HCT116 (cell line): ENCODE data around the gene DCAF6. TPM values are rescaled to one million over a fixed set of nuclear protein-coding genes. Genes with fewer than 3 reads are reported as not detected.

ENCODE experiments used
- ATAC-seq: fragments of 200-7000 bp; cut with Tn5 transposase; 2 replicates; pipeline ENCODE4 v1.9.1; 2020; ENCODE audit warnings: mild to moderate bottlenecking, moderate library complexity
- BruUV-seq: library from RNA; stranded (reverse); fragments of 400-500 nt; replicated peaks from 2 replicates; lab custom pipeline; 2021; lab: Mats Ljungman, UMichigan
- CTCF ChIA-PET: fragments of 300-600 bp; sonication (Branson Sonifier 250); formaldehyde crosslinking; loops from one replicate; lab custom pipeline; 2021; ENCODE audit warnings: antibody characterized with exemption; lab: Charles Lee
- POLR2A ChIA-PET: fragments of 300-600, 350-600 bp; sonication (Branson Sonifier 250); formaldehyde crosslinking; loops from one replicate; lab custom pipeline; 2021; ENCODE audit warnings: antibody characterized with exemption; lab: Charles Lee
- RAD21 ChIA-PET, 2 experiments: fragments of 300-600 bp; sonication (Branson Sonifier 250); formaldehyde crosslinking; loops; one replicate each; lab custom pipeline; 2023; ENCODE audit warnings: low total read pairs in 2 of 2; ENCODE audit not compliant: uncharacterized antibody in 2 of 2, unreplicated experiment in 2 of 2, low non-redundant PET in 1 of 2; lab: Charles Lee
- DNase-seq: peaks from one replicate; pipeline ENCODE4 v3.0.0-alpha.2; 2010; ENCODE audit warnings: low read depth, low spot score
- H2AFZ ChIP-seq: fragments of 200-600 bp; shearing (Covaris generic), sonication (generic); 2 replicates; pipeline ENCODE4 v1.6.1; 2017; ENCODE audit warnings: low read depth, mixed run types, mixed read lengths, antibody characterized with exemption, low read length; ENCODE audit not compliant: poor library complexity, severe bottlenecking
- H3K27ac ChIP-seq: 2 replicates; pipeline ENCODE4 v1.5.1; 2012; ENCODE audit warnings: low read depth, low read length
- H3K27me3 ChIP-seq: fragments of 200-600 bp; sonication (generic); 2 replicates; pipeline ENCODE4 v1.6.1; 2016; ENCODE audit warnings: mixed run types, low read length, mixed read lengths; ENCODE audit not compliant: insufficient read depth
- H3K36me3 ChIP-seq, 2 experiments: fragments of 200-500 bp in 1 of 2; fragments of 200-600 bp in 1 of 2; sonication (Bioruptor generic) in 1 of 2; sonication (generic) in 1 of 2; 2 replicates each; pipeline versions ENCODE4 v1.5.1 to v1.6.1; 2014 to 2016; ENCODE audit warnings: low read length in 2 of 2, inconsistent platforms in 1 of 2, mixed read lengths in 1 of 2, mixed run types in 1 of 2; ENCODE audit not compliant: insufficient read depth in 2 of 2, control insufficient read depth in 1 of 2
- H3K4me1 ChIP-seq, 2 experiments: fragments of 200-600 bp in 1 of 2; sonication (generic) in 1 of 2; 2 replicates each; pipeline versions ENCODE4 v1.5.1 to v1.6.1; 2012 to 2017; ENCODE audit warnings: low read length in 2 of 2, inconsistent platforms in 1 of 2, mild to moderate bottlenecking in 1 of 2, mixed read lengths in 1 of 2, mixed run types in 1 of 2, moderate library complexity in 1 of 2; ENCODE audit not compliant: insufficient read depth in 2 of 2, control insufficient read depth in 1 of 2
- H3K4me2 ChIP-seq: fragments of 200-600 bp; sonication (generic); 2 replicates; pipeline ENCODE4 v1.6.1; 2017; ENCODE audit warnings: mixed run types, low read length, mixed read lengths
- H3K4me3 ChIP-seq, 2 experiments: fragments of 200-600 bp in 1 of 2; sonication (generic) in 1 of 2; replicated peaks in 1 of 2; 2 replicates each; pipeline ENCODE4 v1.5.1; 2011 to 2016; ENCODE audit warnings: low read length in 2 of 2, control low read depth in 1 of 2, low read depth in 1 of 2, mild to moderate bottlenecking in 1 of 2, mixed read lengths in 1 of 2, mixed run types in 1 of 2
- H3K79me2 ChIP-seq: fragments of 200-600 bp; sonication (generic); 2 replicates; pipeline ENCODE4 v1.6.1; 2017; ENCODE audit warnings: mild to moderate bottlenecking, mixed run types, low read length, moderate library complexity, mixed read lengths; ENCODE audit not compliant: insufficient read depth
- H3K9ac ChIP-seq: fragments of 200-600 bp; sonication (generic); 2 replicates; pipeline ENCODE4 v1.6.1; 2016; ENCODE audit warnings: low read length, mixed read lengths
- H3K9me2 ChIP-seq: fragments of 200-600 bp; sonication (generic), shearing (Covaris generic); 2 replicates; pipeline ENCODE4 v1.6.1; 2017; ENCODE audit warnings: mixed run types, mild to moderate bottlenecking, moderate library complexity; ENCODE audit not compliant: insufficient read depth
- H3K9me3 ChIP-seq, 2 experiments: fragments of 200-500 bp in 1 of 2; fragments of 200-600 bp in 1 of 2; sonication (Bioruptor generic) in 1 of 2; sonication (generic) in 1 of 2; 2 replicates each; pipeline ENCODE4 v1.6.1; 2014 to 2017; ENCODE audit warnings: low read length in 2 of 2, mixed read lengths in 2 of 2, inconsistent platforms in 1 of 2, low read depth in 1 of 2, mild to moderate bottlenecking in 1 of 2, mixed run types in 1 of 2, moderate library complexity in 1 of 2; ENCODE audit not compliant: control insufficient read depth in 1 of 2, insufficient read depth in 1 of 2
- H4K20me1 ChIP-seq: fragments of 200-600 bp; sonication (generic), shearing (Covaris generic); 2 replicates; pipeline ENCODE4 v1.6.1; 2017; ENCODE audit warnings: mixed run types, mild to moderate bottlenecking, moderate library complexity; ENCODE audit not compliant: insufficient read depth
- ATF3 ChIP-seq: IDR thresholded peaks from 2 replicates; pipeline ENCODE4 v1.6.1; 2012
- CBX3 ChIP-seq: IDR thresholded peaks from 2 replicates; pipeline ENCODE4 v1.6.1; 2012; ENCODE audit warnings: low read depth
- CEBPB ChIP-seq: IDR thresholded peaks from 2 replicates; pipeline ENCODE4 v1.6.1; 2012; ENCODE audit warnings: low read depth
- EZH2 ChIP-seq: fragments of 200-600 bp; sonication (generic); IDR thresholded peaks from 2 replicates; pipeline ENCODE4 v1.6.1; 2017; ENCODE audit warnings: antibody characterized with exemption, mixed run types
- EZH2phosphoT487 ChIP-seq: fragments of 200-600 bp; IDR thresholded peaks from 2 replicates; pipeline ENCODE4 v1.6.1; 2018; ENCODE audit warnings: antibody characterized with exemption, borderline replicate concordance
- MAX ChIP-seq: IDR thresholded peaks from 2 replicates; pipeline ENCODE4 v1.6.1; 2012
- POLR2AphosphoS5 ChIP-seq: IDR thresholded peaks from 2 replicates; pipeline ENCODE4 v1.6.1; 2011; ENCODE audit warnings: mild to moderate bottlenecking, low read depth, low read length, moderate library complexity
- RAD21 ChIP-seq: IDR thresholded peaks from 2 replicates; pipeline ENCODE4 v1.6.1; 2012; ENCODE audit warnings: low read depth, mild to moderate bottlenecking
- REST ChIP-seq: IDR thresholded peaks from 2 replicates; pipeline ENCODE4 v1.6.1; 2012; ENCODE audit warnings: low read depth
- SIN3A ChIP-seq: IDR thresholded peaks from 2 replicates; pipeline ENCODE4 v1.6.1; 2012; ENCODE audit warnings: low read depth
- SP1 ChIP-seq: IDR thresholded peaks from 2 replicates; pipeline ENCODE4 v1.6.1; 2012; ENCODE audit warnings: low read depth
- TCF7L2 ChIP-seq: IDR thresholded peaks from 2 replicates; pipeline ENCODE4 v1.7.0; 2011; ENCODE audit warnings: borderline replicate concordance, inconsistent platforms; ENCODE audit not compliant: insufficient read depth, insufficient read length; ENCODE audit errors: extremely low read depth
- YY1 ChIP-seq: IDR thresholded peaks from 2 replicates; pipeline ENCODE4 v1.6.1; 2011; ENCODE audit warnings: low read length, low read depth, moderate library complexity, mild to moderate bottlenecking; ENCODE audit not compliant: insufficient replicate concordance; ENCODE audit errors: extremely low read depth
- ZBTB33 ChIP-seq: IDR thresholded peaks from 2 replicates; pipeline ENCODE4 v1.6.1; 2011; ENCODE audit warnings: mild to moderate bottlenecking, low read length, moderate library complexity; ENCODE audit not compliant: insufficient replicate concordance; ENCODE audit errors: extremely low read depth
- ZFX ChIP-seq: fragments of 450-650 bp; IDR thresholded peaks from 2 replicates; pipeline ENCODE4 v1.6.1; 2017
- ZNF274 ChIP-seq: fragments of 200-500 bp; sonication (Bioruptor generic); IDR thresholded peaks from 2 replicates; pipeline ENCODE4 v1.6.1; 2014; ENCODE audit warnings: mild to moderate bottlenecking, low read depth, low read length, inconsistent platforms
- intact Hi-C: fragments of 100-400 bp; cut with micrococcal nuclease; formaldehyde crosslinking; loops from 2 replicates; pipeline ENCODE4 v1.10.0; 2022
- total RNA-seq: library from RNA; stranded (reverse); gene quantifications from one replicate; pipeline ENCODE4 v1.2.1, GENCODE V29; 2021; ENCODE audit not compliant: unreplicated experiment
- TF ChIP-seq, protein P1 (sequence below), 3 experiments: fragments of 200-600 bp in 1 of 3; sonication (generic) in 1 of 3; IDR thresholded peaks in 2 of 3; conservative IDR thresholded peaks in 1 of 3; 2 replicates each; pipeline ENCODE4 v1.5.1; 2012 to 2017; ENCODE audit warnings: low read depth in 2 of 3, low read length in 2 of 3, antibody characterized with exemption in 1 of 3, borderline replicate concordance in 1 of 3, control low read depth in 1 of 3, mild to moderate bottlenecking in 1 of 3, mixed read lengths in 1 of 3, mixed run types in 1 of 3, moderate library complexity in 1 of 3; ENCODE audit not compliant: insufficient read depth in 1 of 3

The DCAF6 gene
- total RNA-seq, 1 experiment from 2014 or later, result 34.2 TPM

GRCh38 chr1:167927046-167927754 is 9.3 kb upstream of the DCAF6 start:
- peaks cover 7% of the 10 kb centered on the region; the same call in 1 of the 2 replicates for H3K79me2 ChIP-seq
- no TSS peak for BruUV-seq
- ChIA-PET POLR2A (no interaction called here), RAD21 (no interaction called here), CTCF (no interaction called here)
- no peak overlapping the region for H3K4me2 ChIP-seq
- DNase-seq (no peak), ATAC-seq (no peak)
- intact Hi-C loops, result no loop called here
- H3K4me1 ChIP-seq, result peaks cover 0 to 12% of the 10 kb centered on the region in 2 experiments; a peak in 2 of 4 replicates
- no peak overlapping the region for H3K27ac ChIP-seq
- no peaks in the 10 kb centered on the region for H3K27me3 ChIP-seq
- H3K4me3 ChIP-seq, result no peak overlapping the region
- no peaks in the 10 kb centered on the region for H3K36me3 ChIP-seq
- H3K9ac ChIP-seq, result no peak overlapping the region
- H3K9me3 ChIP-seq, result no peaks in the 10 kb centered on the region
- H3K9me2 ChIP-seq, result no peaks in the 10 kb centered on the region
- TF ChIP-seq CEBPB (no peak), MAX (no peak), TCF7L2 (no peak), ZFX (no peak), ZNF274 (no peak), POLR2AphosphoS5 (no peak), EZH2phosphoT487 (no peak), SP1 (no peak), REST (no peak), CBX3 (no peak), EZH2 (no peak), YY1 (no peak), ATF3 (no peak), SIN3A (no peak), ZBTB33 (no peak), RAD21 (no peak)
- TF ChIP-seq, protein P1, sequence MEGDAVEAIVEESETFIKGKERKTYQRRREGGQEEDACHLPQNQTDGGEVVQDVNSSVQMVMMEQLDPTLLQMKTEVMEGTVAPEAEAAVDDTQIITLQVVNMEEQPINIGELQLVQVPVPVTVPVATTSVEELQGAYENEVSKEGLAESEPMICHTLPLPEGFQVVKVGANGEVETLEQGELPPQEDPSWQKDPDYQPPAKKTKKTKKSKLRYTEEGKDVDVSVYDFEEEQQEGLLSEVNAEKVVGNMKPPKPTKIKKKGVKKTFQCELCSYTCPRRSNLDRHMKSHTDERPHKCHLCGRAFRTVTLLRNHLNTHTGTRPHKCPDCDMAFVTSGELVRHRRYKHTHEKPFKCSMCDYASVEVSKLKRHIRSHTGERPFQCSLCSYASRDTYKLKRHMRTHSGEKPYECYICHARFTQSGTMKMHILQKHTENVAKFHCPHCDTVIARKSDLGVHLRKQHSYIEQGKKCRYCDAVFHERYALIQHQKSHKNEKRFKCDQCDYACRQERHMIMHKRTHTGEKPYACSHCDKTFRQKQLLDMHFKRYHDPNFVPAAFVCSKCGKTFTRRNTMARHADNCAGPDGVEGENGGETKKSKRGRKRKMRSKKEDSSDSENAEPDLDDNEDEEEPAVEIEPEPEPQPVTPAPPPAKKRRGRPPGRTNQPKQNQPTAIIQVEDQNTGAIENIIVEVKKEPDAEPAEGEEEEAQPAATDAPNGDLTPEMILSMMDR (IDR thresholded peaks at IDR 0.05 in 2 of 3, conservative IDR thresholded peaks at IDR 0.05 in 1 of 3; ENCODE audit: borderline replicate concordance in 1 of 3, insufficient read depth in 1 of 3, low read depth in 2 of 3, low read length in 2 of 3), result no peak
- H2AFZ ChIP-seq, result no peak overlapping the region
- H4K20me1 ChIP-seq, result no peaks in the 10 kb centered on the region
